HG02938 (cell line): ENCODE data around the gene ASB2.

Experiments used
- ATAC-seq: cut with Tn5 transposase; IDR thresholded peaks from one replicate; pipeline ENCODE4 v1.9.1; 2021; ENCODE audit warnings: mild to moderate bottlenecking, moderate library complexity; ENCODE audit not compliant: unreplicated experiment

Gene ASB2

GRCh38 chr14:93930296-93930988 is 45.9 kb downstream of the ASB2 start:
- ATAC-seq, result no peak

GRCh38 chr14:93929657-93930056 is 46.7 kb downstream of the ASB2 start:
- no peak for ATAC-seq

- ATAC-seq, result no peak
Observed at GRCh38 chr14:93929048-93929535, 47.3 kb downstream of the ASB2 start.

- no peak for ATAC-seq
Observed at GRCh38 chr14:93928184-93929047, 48.0 kb downstream of the ASB2 start.

GRCh38 chr14:93927800-93928145 is 48.6 kb downstream of the ASB2 start:
- ATAC-seq, result no peak

- no peak for ATAC-seq
Observed at GRCh38 chr14:93926873-93927799, 49.2 kb downstream of the ASB2 start, which contains the start of gene FAM181A. Gene FAM181A, plus strand, starts transcription at chr14:93927344. Its CDS starts 942 bp downstream, at chr14:93928286.

GRCh38 chr14:93926245-93926872 is 50.0 kb downstream of the ASB2 start:
- ATAC-seq, result no peak

GRCh38 chr14:93925374-93925895 is 50.9 kb downstream of the ASB2 start:
- no peak for ATAC-seq

- ATAC-seq, result no peak
Observed at GRCh38 chr14:93924592-93925355, 51.6 kb downstream of the ASB2 start.

- no peak for ATAC-seq
Observed at GRCh38 chr14:93923626-93924025, 52.7 kb downstream of the ASB2 start.

- ATAC-seq, result no peak
Observed at GRCh38 chr14:93921001-93921806, 55.2 kb downstream of the ASB2 start.

- ATAC-seq, result no peak
Observed at GRCh38 chr14:93917141-93917540, 59.2 kb downstream of the ASB2 start.

- ATAC-seq, result no peak
Observed at GRCh38 chr14:93916498-93916897, 59.9 kb downstream of the ASB2 start.

- ATAC-seq, result no peak
Observed at GRCh38 chr14:93915800-93916199, 60.6 kb downstream of the ASB2 start.

GRCh38 chr14:93915070-93915705 is 61.2 kb downstream of the ASB2 start:
- no peak for ATAC-seq

GRCh38 chr14:93914278-93914677 is 62.1 kb downstream of the ASB2 start:
- ATAC-seq, result no peak

- no peak for ATAC-seq
Observed at GRCh38 chr14:93912782-93913181, 63.6 kb downstream of the ASB2 start.

- no peak for ATAC-seq
Observed at GRCh38 chr14:93911975-93912615, 64.3 kb downstream of the ASB2 start.
